Right atrium auricular region (tissue), 2 donors: ENCODE data around the gene SPOCK1. TPM values are rescaled to one million over a fixed set of nuclear protein-coding genes. Genes with fewer than 3 reads are reported as not detected.
A peak's percentile ranks its signal among the peaks of the same experiment; 100 is the strongest.
"Not testable (repeated sequence)": the region's sequence is repeated elsewhere in the genome, so short reads cannot be mapped to it uniquely, and the experiment has no call there.

Experiments used
- DNase-seq: peaks from one replicate; pipeline ENCODE4 v3.0.0-alpha.2; 2019; ENCODE audit warnings: low spot score
- H3K27ac ChIP-seq, 2 donors: fragments of 200-600 bp; sonication (generic); 1 replicate in 1 of 2; 2 replicates in 1 of 2; pipeline ENCODE4 v1.5.1; 2016 to 2019
- H3K27me3 ChIP-seq, 2 donors: fragments of 200-600 bp; sonication (generic); one replicate each; pipeline versions ENCODE4 v1.5.1 to v1.6.0; 2017 to 2019
- H3K36me3 ChIP-seq: fragments of 200-600 bp; sonication (generic); one replicate; pipeline ENCODE4 v1.5.1; 2016
- H3K4me1 ChIP-seq, 2 donors: fragments of 200-600 bp; sonication (generic); one replicate each; pipeline versions ENCODE4 v1.5.1 to v1.6.0; 2017 to 2019
- H3K4me3 ChIP-seq, 2 donors: fragments of 200-600 bp; sonication (generic); 1 replicate in 1 of 2; 2 replicates in 1 of 2; pipeline ENCODE4 v1.5.1; 2017 to 2019; ENCODE audit warnings: mild to moderate bottlenecking in 1 of 2, moderate library complexity in 1 of 2
- H3K9me3 ChIP-seq, 2 donors: fragments of 200-600 bp; sonication (generic); one replicate each; pipeline ENCODE4 v1.5.1; 2019
- CTCF ChIP-seq, 2 donors: fragments of 200-600 bp; sonication (generic); IDR thresholded peaks; one replicate each; pipeline ENCODE4 v1.5.1; 2019; ENCODE audit warnings: antibody characterized with exemption in 2 of 2
- total RNA-seq, 2 donors: library from RNA; depleted of rRNA; stranded (reverse); fragments of >200 nt; gene quantifications; one replicate each; pipeline ENCODE4 v1.1.0, GENCODE V29; 2016

SPOCK1 gene
- total RNA-seq, 2 donors from 2014 or later = 59.8 to 84.5 TPM

GRCh38 chr5:137393196-137393993 is 105.7 kb downstream of the SPOCK1 start:
- no peaks in the 10 kb centered on the region for H3K36me3 ChIP-seq

GRCh38 chr5:137392261-137392660 is 106.9 kb downstream of the SPOCK1 start:
- H3K27me3 ChIP-seq = no peaks in the 10 kb centered on the region
- no peak for TF ChIP-seq CTCF (IDR thresholded peaks at IDR 0.05)
- no peak for DNase-seq
- H3K27ac ChIP-seq = no peak overlapping the region
- H3K36me3 ChIP-seq = no peaks in the 10 kb centered on the region
- peaks cover 0 to 9% of the 10 kb centered on the region in 2 donors for H3K4me1 ChIP-seq
- H3K4me3 ChIP-seq = no peak overlapping the region
- no peaks in the 10 kb centered on the region for H3K9me3 ChIP-seq

More at GRCh38 chr5:137393196-137393993, 105.7 kb downstream of the SPOCK1 start:
- Histone ChIP-seq H3K27me3 (no peaks in the 10 kb centered on the region), H3K27ac (no peak overlapping the region), H3K4me3 (no peak overlapping the region), H3K4me1 (peaks cover 0 to 6% of the 10 kb centered on the region in 2 donors), H3K9me3 (no peaks in the 10 kb centered on the region)
- DNase-seq = no peak
- TF ChIP-seq CTCF (IDR thresholded peaks at IDR 0.05) = no peak

GRCh38 chr5:137391044-137391443 is 108.1 kb downstream of the SPOCK1 start:
- H3K27me3 ChIP-seq, H3K4me3 ChIP-seq, H3K9me3 ChIP-seq, H3K4me1 ChIP-seq, H3K27ac ChIP-seq, H3K36me3 ChIP-seq, DNase-seq: not testable (repeated sequence)

GRCh38 chr5:137389042-137389441 is 110.1 kb downstream of the SPOCK1 start:
- Histone ChIP-seq H3K27me3 (no peaks in the 10 kb centered on the region), H3K27ac (peak overlapping the region in 1 of 2 donors; percentile 13), H3K9me3 (no peaks in the 10 kb centered on the region), H3K36me3 (no peaks in the 10 kb centered on the region), H3K4me1 (peaks cover 0 to 9% of the 10 kb centered on the region in 2 donors), H3K4me3 (no peak overlapping the region)
- DNase-seq = no peak
- no peak for TF ChIP-seq CTCF (IDR thresholded peaks at IDR 0.05)

GRCh38 chr5:137385064-137385463 is 114.1 kb downstream of the SPOCK1 start:
- Histone ChIP-seq H3K27ac (no peak overlapping the region), H3K4me3 (no peak overlapping the region), H3K9me3 (peaks cover 0 to 5% of the 10 kb centered on the region in 2 donors), H3K27me3 (no peaks in the 10 kb centered on the region), H3K36me3 (no peaks in the 10 kb centered on the region), H3K4me1 (peaks cover 0 to 9% of the 10 kb centered on the region in 2 donors)
- no peak for TF ChIP-seq CTCF (IDR thresholded peaks at IDR 0.05)
- no peak for DNase-seq

GRCh38 chr5:137383909-137384308 is 115.2 kb downstream of the SPOCK1 start:
- TF ChIP-seq CTCF (IDR thresholded peaks at IDR 0.05) = no peak
- no peak for DNase-seq
- peaks cover 0 to 5% of the 10 kb centered on the region in 2 donors for H3K9me3 ChIP-seq
- H3K27me3 ChIP-seq = no peaks in the 10 kb centered on the region
- H3K4me3 ChIP-seq = no peak overlapping the region
- H3K36me3 ChIP-seq = no peaks in the 10 kb centered on the region
- H3K27ac ChIP-seq = no peak overlapping the region
- peaks cover 0 to 8% of the 10 kb centered on the region in 2 donors for H3K4me1 ChIP-seq
